Osteocyte (in vitro differentiated cells): ENCODE data around the gene SYT11. TPM values are rescaled to one million over a fixed set of nuclear protein-coding genes. Genes with fewer than 3 reads are reported as not detected.

Source experiments
- DNase-seq: peaks from one replicate; pipeline ENCODE4 v3.0.0; 2021; ENCODE audit warnings: mixed read lengths; ENCODE audit not compliant: unreplicated experiment; ENCODE audit errors: extremely low spot score
- H3K27ac Mint-ChIP-seq: one replicate; pipeline ENCODE4 v1.8.0; 2021; ENCODE audit warnings: mild to moderate bottlenecking, mixed read lengths; ENCODE audit not compliant: unreplicated experiment
- H3K27me3 Mint-ChIP-seq: one replicate; pipeline ENCODE4 v1.8.0; 2021; ENCODE audit warnings: mixed read lengths; ENCODE audit not compliant: unreplicated experiment
- H3K36me3 Mint-ChIP-seq: one replicate; pipeline ENCODE4 v1.8.0; 2021; ENCODE audit warnings: mixed read lengths; ENCODE audit not compliant: unreplicated experiment
- H3K4me1 Mint-ChIP-seq: one replicate; pipeline ENCODE4 v1.8.0; 2021; ENCODE audit warnings: mixed read lengths; ENCODE audit not compliant: unreplicated experiment
- H3K4me3 Mint-ChIP-seq: one replicate; pipeline ENCODE4 v1.8.0; 2021; ENCODE audit warnings: mild to moderate bottlenecking, moderate library complexity, mixed read lengths; ENCODE audit not compliant: unreplicated experiment
- H3K9me3 Mint-ChIP-seq: one replicate; pipeline ENCODE4 v1.8.0; 2021; ENCODE audit warnings: mixed read lengths; ENCODE audit not compliant: unreplicated experiment
- CTCF ChIP-seq: fragments of 200-600 bp; sonication (generic); IDR thresholded peaks from 2 replicates; pipeline ENCODE4 v1.5.0; 2021; ENCODE audit warnings: antibody characterized with exemption, mild to moderate bottlenecking, moderate library complexity
- long read RNA-seq: library from polyadenylated mRNA; unstranded; transcript quantifications from one replicate; pipeline ENCODE4 v2.0.0, GENCODE V29; 2021
- total RNA-seq: library from RNA; stranded (reverse); gene quantifications from 2 replicates; pipeline ENCODE4 v1.2.1, GENCODE V29; 2021

SYT11 gene
- total RNA-seq, result 5.3 TPM in 2 replicates
- long read RNA-seq, full-length matches to known transcripts, result 4 of 12 reads
- long read RNA-seq, partial matches to known transcripts, result 3 of 12 reads
- long read RNA-seq, other reads (novel, unspliced or antisense), result 5 of 12 reads

- peaks cover 7% of the 10 kb centered on the region for H3K36me3 Mint-ChIP-seq
These were observed at the start of gene SYT11 for GRCh38 chr1:155859234-155859829. SYT11 (plus strand) TSS chr1:155859567; CDS start chr1:155859762, 195 bp downstream.

GRCh38 chr1:155812878-155813277, 46.5 kb upstream of the SYT11 start:
- Mint-ChIP-seq H3K9me3 (no peaks in the 10 kb centered on the region), H3K27me3 (no peaks in the 10 kb centered on the region), H3K4me3 (no peak overlapping the region), H3K4me1 (no peaks in the 10 kb centered on the region), H3K27ac (no peak overlapping the region), H3K36me3 (peaks cover 33% of the 10 kb centered on the region)
- no peak for DNase-seq
- no peak for TF ChIP-seq CTCF

More at GRCh38 chr1:155859234-155859829, at the start of gene SYT11:
- peak within 1 kb of the TSS; percentile 80 for H3K27ac Mint-ChIP-seq
- TF ChIP-seq CTCF, result no peak
- peak; percentile 96 for DNase-seq
- H3K9me3 Mint-ChIP-seq, result no peaks in the 10 kb centered on the region
- H3K4me3 Mint-ChIP-seq, result peak within 1 kb of the TSS; percentile 77
- H3K4me1 Mint-ChIP-seq, result peaks cover 29% of the 10 kb centered on the region
- peaks cover 4% of the 10 kb centered on the region for H3K27me3 Mint-ChIP-seq

- no peaks in the 10 kb centered on the region for H3K4me1 Mint-ChIP-seq
- no peak for DNase-seq
- no peak for TF ChIP-seq CTCF
- no peak overlapping the region for H3K27ac Mint-ChIP-seq
- no peaks in the 10 kb centered on the region for H3K9me3 Mint-ChIP-seq
- H3K36me3 Mint-ChIP-seq, result peaks cover 28% of the 10 kb centered on the region
- no peak overlapping the region for H3K4me3 Mint-ChIP-seq
- H3K27me3 Mint-ChIP-seq, result no peaks in the 10 kb centered on the region
These were observed 45.7 kb upstream of the SYT11 start for GRCh38 chr1:155813672-155814071.

GRCh38 chr1:155816351-155816750, 43.0 kb upstream of the SYT11 start:
- peaks cover 41% of the 10 kb centered on the region for H3K36me3 Mint-ChIP-seq
- no peak overlapping the region for H3K4me3 Mint-ChIP-seq
- DNase-seq, result no peak
- H3K27me3 Mint-ChIP-seq, result no peaks in the 10 kb centered on the region
- no peak for TF ChIP-seq CTCF
- H3K4me1 Mint-ChIP-seq, result no peaks in the 10 kb centered on the region
- H3K27ac Mint-ChIP-seq, result no peak overlapping the region
- H3K9me3 Mint-ChIP-seq, result no peaks in the 10 kb centered on the region

GRCh38 chr1:155827450-155827849, 31.9 kb upstream of the SYT11 start:
- Mint-ChIP-seq H3K27ac (no peak overlapping the region), H3K36me3 (peaks cover 24% of the 10 kb centered on the region), H3K27me3 (no peaks in the 10 kb centered on the region), H3K4me3 (no peak overlapping the region), H3K9me3 (no peaks in the 10 kb centered on the region), H3K4me1 (no peaks in the 10 kb centered on the region)
- no peak for TF ChIP-seq CTCF
- no peak for DNase-seq
